Measurements from ENCODE around the gene EIF4E.

- no peak for TF ChIP-seq CTCF (IDR thresholded peaks at IDR 0.05; ENCODE audit: low read depth, low read length)
- no peak for TF ChIP-seq POLR2A (IDR thresholded peaks at IDR 0.05; ENCODE audit: extremely low read depth, insufficient read length)
Observed at GRCh38 chr4:98845960-98846359, 83.0 kb downstream of the EIF4E start.
